Forelimb muscle (tissue), 1 donor: ENCODE data around the gene RNF13. TPM values are rescaled to one million over a fixed set of nuclear protein-coding genes. Genes with fewer than 3 reads are reported as not detected.
"Not testable (repeated sequence)": the region's sequence is repeated elsewhere in the genome, so short reads cannot be mapped to it uniquely, and the experiment has no call there.

Source experiments
- DNase-seq: peaks from one replicate; pipeline ENCODE4 v3.0.0-alpha.2; 2013; ENCODE audit warnings: low read depth
- polyA plus RNA-seq: library from polyadenylated mRNA; unstranded; fragments of 120-200 nt; gene quantifications from one replicate; pipeline ENCODE4 v1.2.1, GENCODE V29; 2013; ENCODE audit not compliant: insufficient read length

The RNF13 gene
- polyA plus RNA-seq, 1 donor: 33.2 TPM

- no peak for DNase-seq
Observed at GRCh38 chr3:149895339-149895738, 82.3 kb downstream of the RNF13 start.

- DNase-seq: no peak
Observed at GRCh38 chr3:149895769-149896168, 82.8 kb downstream of the RNF13 start.

- no peak for DNase-seq
Observed at GRCh38 chr3:149898771-149899170, 85.8 kb downstream of the RNF13 start.

- no peak for DNase-seq
Observed at GRCh38 chr3:149900322-149900721, 87.3 kb downstream of the RNF13 start.

GRCh38 chr3:149901770-149902169, 88.8 kb downstream of the RNF13 start:
- DNase-seq: no peak

- DNase-seq: no peak
Observed at GRCh38 chr3:149902498-149903139, 89.6 kb downstream of the RNF13 start.

GRCh38 chr3:149906036-149906435, 93.0 kb downstream of the RNF13 start:
- no peak for DNase-seq

- no peak for DNase-seq
Observed at GRCh38 chr3:149908424-149908957, 95.5 kb downstream of the RNF13 start.

GRCh38 chr3:149909923-149910322, 96.9 kb downstream of the RNF13 start:
- DNase-seq: no peak

- DNase-seq: no peak
Observed at GRCh38 chr3:149917124-149917667, 104.2 kb downstream of the RNF13 start.

- no peak for DNase-seq
Observed at GRCh38 chr3:149919509-149919908, 106.5 kb downstream of the RNF13 start.

GRCh38 chr3:149920119-149920518, 107.1 kb downstream of the RNF13 start:
- no peak for DNase-seq

GRCh38 chr3:149933008-149933407, 120.0 kb downstream of the RNF13 start:
- DNase-seq: no peak

- DNase-seq: no peak
Observed at GRCh38 chr3:149933858-149934257, 120.8 kb downstream of the RNF13 start.

- DNase-seq: no peak
Observed at GRCh38 chr3:149934524-149934923, 121.5 kb downstream of the RNF13 start.

GRCh38 chr3:149936812-149937230, 123.8 kb downstream of the RNF13 start:
- no peak for DNase-seq

GRCh38 chr3:149938392-149939055, 125.5 kb downstream of the RNF13 start:
- DNase-seq: not testable (repeated sequence)

- no peak for DNase-seq
Observed at GRCh38 chr3:149941186-149941585, 128.2 kb downstream of the RNF13 start.

GRCh38 chr3:149941946-149942345, 128.9 kb downstream of the RNF13 start:
- DNase-seq: no peak

- no peak for DNase-seq
Observed at GRCh38 chr3:149942409-149942808, 129.4 kb downstream of the RNF13 start.

- not testable (repeated sequence) for DNase-seq
Observed at GRCh38 chr3:149943966-149944365, 131.0 kb downstream of the RNF13 start.

GRCh38 chr3:149947231-149947630, 134.2 kb downstream of the RNF13 start:
- DNase-seq: no peak

GRCh38 chr3:149949181-149949580, 136.2 kb downstream of the RNF13 start:
- no peak for DNase-seq
